HUES48 (cell line): ENCODE results near the gene TNFSF9.

Experiments
- H3K27ac ChIP-seq: one replicate; pipeline ENCODE4 v1.7.0; 2013; ENCODE audit warnings: low read depth, low read length, inconsistent platforms
- H3K27me3 ChIP-seq: 2 replicates; pipeline ENCODE4 v1.6.1; 2013; ENCODE audit warnings: mild to moderate bottlenecking, low read length; ENCODE audit not compliant: control insufficient read depth, insufficient read depth
- H3K36me3 ChIP-seq: 2 replicates; pipeline ENCODE4 v1.6.1; 2013; ENCODE audit warnings: low read length; ENCODE audit not compliant: control insufficient read depth, insufficient read depth
- H3K4me1 ChIP-seq: 2 replicates; pipeline ENCODE4 v1.6.1; 2013; ENCODE audit warnings: mild to moderate bottlenecking, low read length; ENCODE audit not compliant: control insufficient read depth, insufficient read depth
- H3K4me3 ChIP-seq: 2 replicates; pipeline ENCODE4 v1.5.1; 2013; ENCODE audit warnings: mild to moderate bottlenecking, low read depth, low read length
- H3K9ac ChIP-seq: 2 replicates; pipeline ENCODE4 v1.6.1; 2013; ENCODE audit warnings: mild to moderate bottlenecking, low read depth, low read length, moderate library complexity
- H3K9me3 ChIP-seq: 2 replicates; pipeline ENCODE4 v1.6.1; 2013; ENCODE audit warnings: low read length; ENCODE audit not compliant: control insufficient read depth, insufficient read depth

TNFSF9 gene, protein sequence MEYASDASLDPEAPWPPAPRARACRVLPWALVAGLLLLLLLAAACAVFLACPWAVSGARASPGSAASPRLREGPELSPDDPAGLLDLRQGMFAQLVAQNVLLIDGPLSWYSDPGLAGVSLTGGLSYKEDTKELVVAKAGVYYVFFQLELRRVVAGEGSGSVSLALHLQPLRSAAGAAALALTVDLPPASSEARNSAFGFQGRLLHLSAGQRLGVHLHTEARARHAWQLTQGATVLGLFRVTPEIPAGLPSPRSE

DNA sequence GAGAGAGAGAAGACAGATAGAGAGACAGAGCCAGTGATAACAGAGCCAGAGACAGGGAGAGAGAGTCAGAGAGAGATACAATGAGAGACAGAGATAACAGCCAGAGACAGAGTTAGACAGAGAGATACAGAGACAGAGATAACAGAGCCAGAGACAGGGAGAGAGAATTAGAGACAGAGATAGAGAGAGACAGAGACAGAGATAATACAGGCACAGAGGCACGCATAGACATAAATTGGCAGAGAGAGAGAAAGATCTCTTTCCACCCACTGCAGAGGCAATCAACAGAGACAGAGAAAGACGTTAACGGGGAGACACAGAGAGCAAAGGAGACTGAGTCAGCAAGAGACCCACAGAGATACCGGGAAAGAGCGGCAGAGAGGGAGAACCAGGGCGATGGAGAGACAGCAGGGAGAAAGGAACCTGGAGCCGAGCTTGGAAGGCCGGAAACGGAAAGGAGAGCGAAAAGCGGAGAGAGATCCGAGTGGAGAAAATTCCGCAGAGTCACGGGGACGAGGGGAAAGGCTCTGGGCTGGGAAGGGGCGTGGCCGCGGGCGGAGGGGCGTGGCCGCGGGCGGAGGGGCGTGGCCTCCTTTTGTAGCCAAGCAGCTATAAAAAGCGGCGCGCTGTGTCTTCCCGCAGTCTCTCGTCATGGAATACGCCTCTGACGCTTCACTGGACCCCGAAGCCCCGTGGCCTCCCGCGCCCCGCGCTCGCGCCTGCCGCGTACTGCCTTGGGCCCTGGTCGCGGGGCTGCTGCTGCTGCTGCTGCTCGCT lies at the start of gene TNFSF9:
Gene TNFSF9 (plus strand): TSS at position 641 of the 777 bp plus-strand sequence. CDS start 11 bp downstream, at position 652.
- peaks cover 58% of the 10 kb centered on the region for H3K27me3 ChIP-seq
- H3K4me1 ChIP-seq, result peaks cover 12% of the 10 kb centered on the region; the same call in 1 of the 2 replicates
- peak within 1 kb of the TSS; percentile 48; the same call in 1 of the 2 replicates for H3K9ac ChIP-seq
- H3K4me3 ChIP-seq, result peak within 1 kb of the TSS; percentile 71
- H3K27ac ChIP-seq, result no peak within 1 kb of the TSS
- H3K9me3 ChIP-seq, result no peaks in the 10 kb centered on the region; the same call in 1 of the 2 replicates
- no peaks in the 10 kb centered on the region for H3K36me3 ChIP-seq

DNA sequence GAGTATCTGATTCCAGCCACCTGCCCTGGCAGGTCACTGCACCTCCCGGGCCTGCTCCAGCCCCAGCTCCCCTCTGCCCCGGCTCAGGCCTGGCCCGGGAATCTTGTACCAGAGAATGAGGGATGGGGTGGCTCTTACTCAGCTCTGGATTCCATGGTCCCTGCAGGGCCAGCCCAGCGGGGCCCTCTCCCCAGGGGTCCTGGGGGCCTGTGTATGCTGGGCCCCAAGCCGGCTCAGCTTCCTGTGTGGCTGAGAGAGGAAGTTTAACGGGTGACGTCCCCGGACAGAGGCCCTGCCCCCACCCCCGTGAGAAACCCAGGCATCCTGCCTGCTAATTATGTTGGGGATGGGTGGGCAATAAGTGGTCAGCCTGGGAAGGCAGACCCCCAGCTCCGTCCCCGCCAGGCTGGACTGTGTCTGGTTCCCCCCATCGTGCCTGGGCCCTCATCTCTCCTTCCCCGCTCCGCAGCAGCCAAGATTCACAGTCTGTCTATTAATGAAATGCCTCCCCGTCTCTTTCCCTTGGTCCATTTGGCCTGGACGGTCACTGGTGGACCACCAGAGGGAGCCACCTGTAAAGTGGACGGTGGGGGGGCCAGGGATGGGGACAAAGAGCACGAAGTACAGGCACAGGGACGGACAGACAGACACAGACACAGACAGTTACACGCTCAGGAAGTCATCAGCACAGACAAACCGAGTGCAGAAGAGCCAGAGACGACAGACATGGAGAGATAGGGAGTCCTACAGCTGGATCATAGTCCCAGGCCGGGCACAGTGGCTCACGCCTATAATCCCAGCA lies 49.1 kb upstream of the TNFSF9 start, which contains the start of gene DENND1C:
Gene DENND1C (minus strand): TSS at position 247 of the 802 bp plus-strand sequence. CDS start 92 bp downstream, at position 155.
- Histone ChIP-seq H3K27me3 (no peaks in the 10 kb centered on the region), H3K4me3 (no peak within 1 kb of the TSS), H3K27ac (no peak within 1 kb of the TSS), H3K4me1 (no peaks in the 10 kb centered on the region), H3K9me3 (no peaks in the 10 kb centered on the region), H3K9ac (no peak within 1 kb of the TSS), H3K36me3 (no peaks in the 10 kb centered on the region)

DNA sequence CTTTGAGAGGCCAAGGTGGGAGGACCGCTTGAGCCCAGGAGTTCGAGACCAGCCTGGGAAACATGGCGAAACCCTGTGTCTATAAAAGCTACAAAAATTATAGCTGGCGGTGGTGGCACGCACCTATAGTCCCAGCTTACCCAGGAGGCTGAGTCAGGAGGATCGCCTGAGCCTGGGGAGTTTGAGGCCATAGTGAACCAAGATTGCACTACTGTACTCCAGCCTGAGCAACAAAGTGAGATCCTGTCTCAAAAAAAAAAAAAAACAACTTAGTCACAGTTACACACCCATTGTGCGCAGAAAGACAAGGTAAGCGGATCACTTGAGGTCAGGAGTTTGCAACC lies 48.5 kb upstream of the TNFSF9 start:
- no peak overlapping the region for H3K9ac ChIP-seq

DNA sequence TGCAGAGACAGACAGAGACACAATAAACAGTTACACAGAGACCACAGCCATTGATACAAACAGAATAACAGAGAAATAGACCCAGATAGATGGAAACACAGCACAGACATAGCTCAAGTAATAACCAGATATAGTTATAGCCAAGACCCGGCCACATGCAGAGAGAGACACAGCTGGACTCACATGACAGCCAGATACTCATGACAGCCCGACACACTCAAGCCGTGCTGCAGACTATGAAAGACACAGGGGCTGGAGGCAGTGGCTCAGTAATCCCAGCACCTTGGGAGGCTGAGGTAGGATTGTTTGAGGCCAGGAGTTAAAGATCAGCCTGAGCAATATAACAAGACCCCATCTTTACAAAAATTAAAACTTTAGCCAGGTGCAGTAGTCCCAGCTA lies 47.6 kb upstream of the TNFSF9 start:
- Histone ChIP-seq H3K27ac (no peak overlapping the region), H3K9me3 (no peaks in the 10 kb centered on the region), H3K36me3 (no peaks in the 10 kb centered on the region), H3K9ac (no peak overlapping the region), H3K4me1 (no peaks in the 10 kb centered on the region), H3K27me3 (no peaks in the 10 kb centered on the region), H3K4me3 (no peak overlapping the region)

More for the DNA sequence above, 48.5 kb upstream of the TNFSF9 start:
- Histone ChIP-seq H3K36me3 (no peaks in the 10 kb centered on the region), H3K27ac (no peak overlapping the region), H3K9me3 (no peaks in the 10 kb centered on the region), H3K4me1 (no peaks in the 10 kb centered on the region), H3K4me3 (no peak overlapping the region), H3K27me3 (no peaks in the 10 kb centered on the region)

DNA sequence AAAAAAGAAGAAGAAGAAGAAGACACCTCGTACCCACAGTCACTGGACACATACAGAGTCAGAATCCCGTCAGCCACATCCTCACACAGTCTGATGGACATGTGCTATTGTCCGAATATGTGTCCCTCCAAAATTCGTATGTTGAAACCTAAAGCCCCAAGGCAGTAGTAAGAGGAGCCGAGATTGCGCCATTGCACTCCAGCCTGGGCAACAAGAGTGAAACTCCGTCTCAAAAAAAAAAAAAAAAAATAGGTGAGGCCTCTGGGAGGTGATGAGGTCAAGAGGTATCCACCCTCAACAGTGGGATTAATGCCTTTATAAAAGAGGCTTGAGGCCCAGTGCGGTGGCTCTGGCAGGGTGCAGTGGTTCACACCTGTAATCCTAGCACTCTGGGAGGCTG lies 46.6 kb upstream of the TNFSF9 start:
- Histone ChIP-seq H3K27ac (no peak overlapping the region), H3K27me3 (no peaks in the 10 kb centered on the region), H3K4me1 (no peaks in the 10 kb centered on the region), H3K4me3 (no peak overlapping the region), H3K9me3 (no peaks in the 10 kb centered on the region), H3K36me3 (no peaks in the 10 kb centered on the region), H3K9ac (no peak overlapping the region)

DNA sequence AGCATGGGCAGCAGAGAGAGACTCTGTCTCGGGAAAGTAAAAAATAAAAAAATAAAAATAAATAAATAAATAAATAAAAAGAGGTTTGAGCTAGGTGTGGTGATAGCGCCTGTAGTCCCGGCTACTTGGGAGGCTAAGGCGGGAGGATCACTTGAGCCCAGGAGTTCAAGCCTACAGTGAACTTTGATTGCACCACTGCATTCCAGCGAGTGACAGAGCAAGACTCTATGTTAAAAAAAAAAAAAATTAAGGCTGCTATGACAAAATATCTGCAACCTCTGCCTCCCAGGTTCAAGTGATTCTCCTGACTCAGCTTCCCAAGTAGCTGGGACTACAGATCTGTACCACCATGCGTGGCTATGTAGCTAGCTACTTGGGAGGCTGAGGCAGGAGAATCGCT lies 46.0 kb upstream of the TNFSF9 start:
- Histone ChIP-seq H3K4me3 (no peak overlapping the region), H3K27ac (no peak overlapping the region), H3K9me3 (no peaks in the 10 kb centered on the region), H3K9ac (no peak overlapping the region), H3K4me1 (no peaks in the 10 kb centered on the region), H3K27me3 (no peaks in the 10 kb centered on the region), H3K36me3 (no peaks in the 10 kb centered on the region)

DNA sequence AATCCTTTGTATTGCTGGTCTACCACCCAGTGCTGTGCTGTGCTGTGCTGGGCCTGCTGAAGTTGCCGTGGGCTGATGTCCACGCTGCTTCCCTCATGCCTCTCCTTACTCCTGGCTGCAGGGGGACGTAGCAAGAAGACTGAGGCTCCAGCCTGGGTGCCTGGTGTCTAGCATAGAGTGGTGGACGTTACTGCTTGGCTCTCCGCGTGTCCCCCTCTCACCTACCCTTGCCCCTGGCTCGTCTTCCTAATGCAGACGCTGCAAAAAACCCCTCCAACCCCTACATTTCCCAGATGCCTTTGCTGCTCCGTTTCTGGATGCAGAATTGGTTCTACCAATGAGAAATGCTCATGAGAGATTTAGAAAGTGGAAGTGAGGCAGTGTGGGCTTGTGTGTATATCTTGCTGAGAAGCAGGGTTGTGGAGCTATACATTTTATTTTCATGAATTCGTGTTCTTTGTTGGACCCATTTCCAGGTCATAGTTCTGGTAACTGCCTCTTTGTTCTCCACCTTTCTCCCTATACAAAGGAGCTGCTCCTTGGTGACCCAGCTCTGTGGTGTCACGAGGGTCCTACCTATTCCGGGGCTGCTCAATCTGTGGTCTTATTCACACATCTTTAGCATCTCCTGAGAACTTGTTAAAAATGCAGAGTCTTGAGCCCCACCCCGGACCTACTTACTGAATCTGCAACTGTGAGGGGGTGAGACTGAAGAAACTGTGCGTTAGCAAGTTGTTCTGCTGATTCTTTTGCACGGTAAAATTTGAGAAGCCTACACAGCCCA lies 41.4 kb upstream of the TNFSF9 start:
- H3K9me3 ChIP-seq, result no peaks in the 10 kb centered on the region
- no peak overlapping the region for H3K9ac ChIP-seq
- no peak overlapping the region for H3K27ac ChIP-seq
- H3K36me3 ChIP-seq, result no peaks in the 10 kb centered on the region
- H3K4me3 ChIP-seq, result no peak overlapping the region
- H3K4me1 ChIP-seq, result no peaks in the 10 kb centered on the region
- no peaks in the 10 kb centered on the region for H3K27me3 ChIP-seq

DNA sequence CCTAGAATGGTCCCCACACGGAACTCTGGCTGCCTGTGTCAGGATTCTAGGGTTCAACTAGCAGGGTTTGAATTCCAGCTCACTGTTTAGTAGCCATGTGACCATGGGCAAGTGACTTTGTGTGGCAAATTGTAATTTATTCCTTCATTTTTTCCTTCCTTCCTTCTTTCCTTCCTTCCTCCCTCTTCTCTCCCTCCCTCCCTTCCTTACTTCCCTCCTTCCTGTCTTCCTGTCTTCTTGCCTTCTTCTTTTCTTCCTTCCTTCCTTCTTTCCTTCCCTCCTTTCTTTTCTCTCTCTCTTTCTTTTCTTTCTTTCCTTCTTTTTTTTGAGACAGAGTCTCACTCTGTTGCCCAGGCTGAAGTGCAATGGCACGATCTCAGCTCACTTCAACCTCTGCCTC lies 40.7 kb upstream of the TNFSF9 start:
- Histone ChIP-seq H3K4me1 (no peaks in the 10 kb centered on the region), H3K27ac (no peak overlapping the region), H3K4me3 (no peak overlapping the region), H3K9ac (no peak overlapping the region), H3K9me3 (no peaks in the 10 kb centered on the region), H3K36me3 (no peaks in the 10 kb centered on the region), H3K27me3 (no peaks in the 10 kb centered on the region)

DNA sequence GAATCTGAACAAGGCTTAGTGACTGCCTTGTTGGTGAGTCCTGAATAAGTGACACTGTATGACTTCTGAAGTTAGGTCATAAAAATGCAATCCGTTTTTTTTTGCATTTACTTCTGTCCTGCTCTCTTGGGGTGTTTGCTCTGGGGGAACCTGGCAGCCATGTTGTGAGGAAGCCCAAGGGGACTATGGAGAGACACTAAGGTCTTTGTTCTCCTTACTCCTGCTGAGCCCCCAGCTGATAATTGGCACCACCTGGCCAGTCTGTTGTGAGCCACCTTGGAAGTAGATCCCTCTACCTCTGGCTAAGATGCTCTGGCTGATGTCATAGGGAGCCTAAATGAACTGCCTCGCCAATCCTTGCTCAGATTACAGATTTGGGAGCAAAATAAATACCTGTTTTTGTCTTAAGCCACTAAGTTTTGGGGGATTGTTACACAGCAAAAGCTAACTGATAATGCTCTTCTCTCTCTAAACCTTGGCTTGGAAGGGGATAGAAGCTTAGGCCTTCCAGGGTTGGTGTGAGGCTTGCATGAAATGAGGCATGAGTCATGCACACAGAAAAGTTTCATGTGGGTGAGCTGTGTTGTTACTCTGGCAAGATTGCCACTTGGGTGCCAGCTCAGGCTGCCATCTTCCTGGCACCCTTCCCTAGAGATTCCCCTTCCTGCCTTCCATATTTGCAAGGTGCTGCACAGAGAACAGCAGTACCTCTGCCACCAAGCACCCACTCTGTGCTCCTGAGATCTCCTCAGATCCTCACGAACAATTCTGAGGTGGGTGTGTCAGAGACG lies 38.8 kb upstream of the TNFSF9 start:
- no peak overlapping the region for H3K9ac ChIP-seq
- H3K27me3 ChIP-seq, result no peaks in the 10 kb centered on the region
- no peak overlapping the region for H3K27ac ChIP-seq
- no peaks in the 10 kb centered on the region for H3K36me3 ChIP-seq
- H3K4me3 ChIP-seq, result no peak overlapping the region
- H3K9me3 ChIP-seq, result no peaks in the 10 kb centered on the region
- H3K4me1 ChIP-seq, result no peaks in the 10 kb centered on the region
